Mucosa of descending colon (tissue), 3 donors: Measurements from ENCODE around the gene PRXL2B. TPM values are rescaled to one million over a fixed set of nuclear protein-coding genes. Genes with fewer than 3 reads are reported as not detected.

Experiments used
- ATAC-seq: fragments of 200-7000 bp; cut with Tn5 transposase; one replicate; pipeline ENCODE4 v1.9.1; 2020; ENCODE audit warnings: mild to moderate bottlenecking, moderate library complexity
- DNase-seq, 3 donors: peaks; one replicate each; pipeline ENCODE4 v3.0.0-alpha.2; 2020
- H3K36me3 ChIP-seq: fragments of 200-600 bp; one replicate; pipeline ENCODE4 v1.8.0; 2021; ENCODE audit warnings: low read depth, mild to moderate bottlenecking
- H3K4me1 ChIP-seq: fragments of 200-600 bp; one replicate; pipeline ENCODE4 v1.8.0; 2021; ENCODE audit warnings: low read depth, mild to moderate bottlenecking
- H3K4me3 ChIP-seq: fragments of 200-600 bp; one replicate; pipeline ENCODE4 v1.8.0; 2021; ENCODE audit warnings: mild to moderate bottlenecking
- H3K9me3 ChIP-seq: fragments of 200-600 bp; one replicate; pipeline ENCODE4 v1.8.0; 2021; ENCODE audit warnings: mild to moderate bottlenecking
- CTCF ChIP-seq: fragments of 200-600 bp; IDR thresholded peaks from one replicate; pipeline ENCODE4 v1.8.0; 2022; ENCODE audit warnings: antibody characterized with exemption, mild to moderate bottlenecking
- intact Hi-C, 2 donors: fragments of 100-400 bp; cut with DNase I in 1 of 2; cut with micrococcal nuclease in 1 of 2; formaldehyde crosslinking; loops; one replicate each; pipeline versions ENCODE4 v1.11.0 to v1.11.1; 2022; cut with DNase I, micrococcal nuclease
- total RNA-seq, 3 donors: library from RNA; stranded (reverse); fragmentation: NEBNext Ultra II Directional in 2 of 3; extraction: Animal tissue kit (Norgen Biotek cat#: 25700) in 2 of 3; gene quantifications; one replicate each; pipeline versions ENCODE4 v1.2.1 to v1.2.4, GENCODE V29; 2021 to 2023
- donor health status: DM: no; HTN: no; CAD: no; lungs with moderate emphysema.
- donor health status: DM: no; HTN: no; CAD: no.
- donor health status: DM: no; HTN: yes; CAD: no.

Gene PRXL2B
- total RNA-seq, 3 donors from 2014 or later, result 45.2 to 65.5 (median 48.3) TPM

GRCh38 chr1:2589431-2590232 lies 3.1 kb downstream of the PRXL2B start:
- H3K9me3 ChIP-seq, result no peaks in the 10 kb centered on the region
- no peak for ATAC-seq
- TF ChIP-seq CTCF, result no peak
- H3K4me3 ChIP-seq, result no peak overlapping the region
- intact Hi-C loops, result no loop called here
- peaks cover 32% of the 10 kb centered on the region for H3K4me1 ChIP-seq
- peak in 2 of 3 donors; percentile 31 to 58 for DNase-seq
- peaks cover 2% of the 10 kb centered on the region for H3K36me3 ChIP-seq

DNA sequence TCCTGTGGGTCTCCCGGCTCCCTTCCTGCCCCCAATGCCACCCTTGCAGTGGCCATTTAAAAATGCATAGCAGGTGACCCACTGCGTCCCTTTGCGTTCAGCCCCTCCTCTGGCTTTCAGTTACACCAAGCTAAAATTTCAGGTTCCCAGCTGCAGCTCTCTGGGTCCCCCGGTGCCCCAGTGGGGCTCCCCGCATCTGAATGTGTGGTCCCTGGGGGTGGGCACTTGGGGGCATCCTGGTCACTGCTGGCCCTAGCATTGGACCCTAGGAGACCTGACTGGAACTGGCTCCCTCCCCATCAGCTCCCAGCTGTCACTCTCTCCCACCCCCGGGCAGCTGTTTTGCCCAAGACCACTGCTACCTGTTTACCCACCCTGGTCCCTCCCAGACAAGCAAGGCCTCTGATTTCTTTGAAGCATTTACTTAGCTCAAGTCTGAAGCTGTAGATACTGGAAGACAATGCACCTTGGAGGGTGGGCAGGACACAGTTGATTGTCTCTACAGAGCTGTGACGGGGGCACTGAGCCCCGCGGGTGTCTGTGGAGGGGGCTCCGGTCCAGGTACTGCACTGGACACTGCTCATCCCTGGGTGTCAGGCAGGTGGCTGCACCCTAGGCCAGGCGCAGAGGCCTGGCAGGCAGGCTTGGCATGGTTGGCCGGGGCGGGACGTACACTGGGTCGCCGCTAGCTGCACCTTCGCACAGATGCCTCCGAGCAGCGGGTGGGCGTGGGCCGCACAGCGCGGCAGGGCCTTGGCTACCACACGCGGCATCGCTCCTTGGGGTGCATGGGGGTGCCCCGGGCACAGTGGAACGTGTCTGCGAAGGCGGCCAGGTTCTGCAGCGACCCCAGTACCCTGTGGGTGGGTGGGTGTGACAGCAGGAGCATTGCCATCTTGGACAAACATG lies 3.9 kb downstream of the PRXL2B start:
- Histone ChIP-seq H3K9me3 (no peaks in the 10 kb centered on the region), H3K4me3 (no peak overlapping the region), H3K36me3 (peaks cover 2% of the 10 kb centered on the region), H3K4me1 (peaks cover 25% of the 10 kb centered on the region)
- ATAC-seq (no peak), DNase-seq (peak in 2 of 3 donors; percentile 39 to 61)
- no peak for TF ChIP-seq CTCF
- intact Hi-C loops, result no loop called here

DNA sequence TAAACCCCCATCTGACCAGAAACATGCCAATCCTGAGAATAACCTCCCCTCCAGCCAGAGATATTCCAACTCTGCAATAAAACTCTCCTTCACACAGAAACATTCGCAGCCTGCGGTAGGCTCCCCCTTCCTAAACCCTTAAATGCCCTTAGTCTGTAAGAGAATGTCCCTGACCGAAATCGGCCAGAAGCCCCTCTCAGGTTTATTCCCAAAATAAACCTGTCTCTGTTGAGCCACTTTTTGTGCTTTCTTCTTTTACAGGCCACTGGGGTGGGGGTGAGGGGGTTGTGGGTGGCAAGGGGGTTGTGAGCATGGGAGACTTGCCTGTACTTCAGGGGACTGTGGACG lies 4.6 kb downstream of the PRXL2B start:
- intact Hi-C loops, result no loop called here
- Histone ChIP-seq H3K4me1 (peaks cover 25% of the 10 kb centered on the region), H3K4me3 (no peak overlapping the region), H3K36me3 (peaks cover 2% of the 10 kb centered on the region), H3K9me3 (no peaks in the 10 kb centered on the region)
- TF ChIP-seq CTCF, result no peak
- no peak for DNase-seq
- no peak for ATAC-seq

GRCh38 chr1:2591581-2592261 lies 5.1 kb downstream of the PRXL2B start:
- TF ChIP-seq CTCF, result no peak
- Histone ChIP-seq H3K9me3 (no peaks in the 10 kb centered on the region), H3K36me3 (no peaks in the 10 kb centered on the region), H3K4me3 (no peak overlapping the region), H3K4me1 (peaks cover 25% of the 10 kb centered on the region)
- ATAC-seq (no peak), DNase-seq (peak in 2 of 3 donors; percentile 39 to 51)
- intact Hi-C loops, result no loop called here

- peaks cover 21% of the 10 kb centered on the region for H3K4me1 ChIP-seq
- no peaks in the 10 kb centered on the region for H3K36me3 ChIP-seq
- peak; percentile 62 to 75 (median 68) for DNase-seq
- TF ChIP-seq CTCF, result no peak
- no peaks in the 10 kb centered on the region for H3K9me3 ChIP-seq
- peak; percentile 82 for ATAC-seq
- intact Hi-C loops, result no loop called here
- no peak overlapping the region for H3K4me3 ChIP-seq
Observed at GRCh38 chr1:2592672-2593071, 6.1 kb downstream of the PRXL2B start.
